Measurements from ENCODE around the gene ITPR1. TPM values are rescaled to one million over a fixed set of nuclear protein-coding genes. Genes with fewer than 3 reads are reported as not detected.
A peak's percentile ranks its signal among the peaks of the same experiment; 100 is the strongest.

The ITPR1 gene
- total RNA-seq, 2 donors from 2014 or later = 119 to 177 TPM

- DNase-seq (ENCODE audit: low spot score) (no peak), ATAC-seq (no peak)
- peaks cover 32 to 49% of the 10 kb centered on the region in 2 donors for H3K4me1 Mint-ChIP-seq (ENCODE audit: low read depth in 2 of 2)
- peaks cover 3 to 8% of the 10 kb centered on the region in 2 donors for H3K27me3 Mint-ChIP-seq
- H3K9me3 Mint-ChIP-seq = no peaks in the 10 kb centered on the region
- H3K4me3 Mint-ChIP-seq = peak overlapping the region; percentile 93
- peak overlapping the region; percentile 77 to 90 for H3K27ac Mint-ChIP-seq
- H3K36me3 Mint-ChIP-seq = peaks cover 23% of the 10 kb centered on the region
Measured at GRCh38 chr3:4495294-4496086, 2.3 kb downstream of the ITPR1 start.

GRCh38 chr3:4496087-4496452 is 2.9 kb downstream of the ITPR1 start:
- Mint-ChIP-seq H3K27me3 (peaks cover under 1 to 4% of the 10 kb centered on the region in 2 donors), H3K4me3 (peak overlapping the region; percentile 93), H3K4me1 (ENCODE audit: low read depth in 2 of 2) (peaks cover 32 to 46% of the 10 kb centered on the region in 2 donors), H3K27ac (peak overlapping the region; percentile 5 to 77), H3K36me3 (peaks cover 23% of the 10 kb centered on the region), H3K9me3 (no peaks in the 10 kb centered on the region)
- no peak for ATAC-seq
- no peak for DNase-seq (ENCODE audit: low spot score)

- H3K9me3 Mint-ChIP-seq = no peaks in the 10 kb centered on the region
- no peak for DNase-seq (ENCODE audit: low spot score)
- ATAC-seq = no peak
- no peak overlapping the region for H3K4me3 Mint-ChIP-seq
- no peaks in the 10 kb centered on the region for H3K27me3 Mint-ChIP-seq
- peaks cover 23% of the 10 kb centered on the region for H3K36me3 Mint-ChIP-seq
- peak overlapping the region in 1 of 2 donors; percentile 7 for H3K27ac Mint-ChIP-seq
- H3K4me1 Mint-ChIP-seq (ENCODE audit: low read depth in 2 of 2) = peaks cover 31 to 44% of the 10 kb centered on the region in 2 donors
Measured at GRCh38 chr3:4497005-4497692, 4.0 kb downstream of the ITPR1 start.

- H3K36me3 Mint-ChIP-seq = peaks cover 23% of the 10 kb centered on the region
- peak overlapping the region in 1 of 2 donors; percentile 7 for H3K27ac Mint-ChIP-seq
Measured at GRCh38 chr3:4497843-4498324, 4.7 kb downstream of the ITPR1 start.

GRCh38 chr3:4498446-4498845 is 5.3 kb downstream of the ITPR1 start:
- H3K4me1 Mint-ChIP-seq (ENCODE audit: low read depth in 2 of 2) = peaks cover 33 to 44% of the 10 kb centered on the region in 2 donors
- H3K9me3 Mint-ChIP-seq = no peaks in the 10 kb centered on the region
- no peak overlapping the region for H3K27ac Mint-ChIP-seq
- H3K4me3 Mint-ChIP-seq = no peak overlapping the region
- DNase-seq (ENCODE audit: low spot score) (no peak), ATAC-seq (no peak)
- no peaks in the 10 kb centered on the region for H3K27me3 Mint-ChIP-seq
- peaks cover 23% of the 10 kb centered on the region for H3K36me3 Mint-ChIP-seq

More at GRCh38 chr3:4497843-4498324, 4.7 kb downstream of the ITPR1 start:
- Mint-ChIP-seq H3K9me3 (no peaks in the 10 kb centered on the region), H3K4me1 (ENCODE audit: low read depth in 2 of 2) (peaks cover 29 to 44% of the 10 kb centered on the region in 2 donors), H3K4me3 (no peak overlapping the region), H3K27me3 (no peaks in the 10 kb centered on the region)
- ATAC-seq (no peak), DNase-seq (ENCODE audit: low spot score) (no peak)

- DNase-seq (ENCODE audit: low spot score) = no peak
- no peak for ATAC-seq
- Mint-ChIP-seq H3K4me3 (no peak overlapping the region), H3K27me3 (no peaks in the 10 kb centered on the region), H3K4me1 (ENCODE audit: low read depth in 2 of 2) (peaks cover 34 to 44% of the 10 kb centered on the region in 2 donors), H3K27ac (no peak overlapping the region), H3K9me3 (peaks cover 4% of the 10 kb centered on the region), H3K36me3 (peaks cover 8% of the 10 kb centered on the region)
Measured at GRCh38 chr3:4501437-4501836, 8.3 kb downstream of the ITPR1 start.

- peaks cover 35 to 44% of the 10 kb centered on the region in 2 donors for H3K4me1 Mint-ChIP-seq (ENCODE audit: low read depth in 2 of 2)
- no peaks in the 10 kb centered on the region for H3K27me3 Mint-ChIP-seq
- peaks cover 6% of the 10 kb centered on the region for H3K36me3 Mint-ChIP-seq
- H3K9me3 Mint-ChIP-seq = peaks cover 4% of the 10 kb centered on the region
- H3K4me3 Mint-ChIP-seq = no peak overlapping the region
- ATAC-seq (no peak), DNase-seq (ENCODE audit: low spot score) (no peak)
- H3K27ac Mint-ChIP-seq = no peak overlapping the region
Measured at GRCh38 chr3:4501927-4502326, 8.8 kb downstream of the ITPR1 start.

GRCh38 chr3:4503050-4503449 is 9.9 kb downstream of the ITPR1 start:
- Mint-ChIP-seq H3K4me1 (ENCODE audit: low read depth in 2 of 2) (peaks cover 46% of the 10 kb centered on the region in 2 donors), H3K36me3 (no peaks in the 10 kb centered on the region), H3K9me3 (peaks cover 4% of the 10 kb centered on the region), H3K4me3 (no peak overlapping the region), H3K27me3 (no peaks in the 10 kb centered on the region), H3K27ac (peak overlapping the region; percentile 94 to 97)
- DNase-seq (ENCODE audit: low spot score) (no peak), ATAC-seq (no peak)

- ATAC-seq (peak; percentile 60 to 66), DNase-seq (ENCODE audit: low spot score) (no peak)
- Mint-ChIP-seq H3K36me3 (no peaks in the 10 kb centered on the region), H3K4me3 (peak overlapping the region; percentile 92), H3K9me3 (peaks cover 4% of the 10 kb centered on the region), H3K4me1 (ENCODE audit: low read depth in 2 of 2) (peaks cover 49 to 52% of the 10 kb centered on the region in 2 donors), H3K27ac (peak overlapping the region; percentile 94 to 97), H3K27me3 (no peaks in the 10 kb centered on the region)
Measured at GRCh38 chr3:4504340-4505261, 11.5 kb downstream of the ITPR1 start.

- Mint-ChIP-seq H3K27ac (peak overlapping the region; percentile 94 to 97), H3K9me3 (peaks cover 4% of the 10 kb centered on the region), H3K36me3 (no peaks in the 10 kb centered on the region), H3K4me3 (peak overlapping the region; percentile 92), H3K27me3 (no peaks in the 10 kb centered on the region), H3K4me1 (ENCODE audit: low read depth in 2 of 2) (peaks cover 49 to 59% of the 10 kb centered on the region in 2 donors)
- DNase-seq (ENCODE audit: low spot score) (no peak), ATAC-seq (no peak)
Measured at GRCh38 chr3:4505688-4506558, 12.8 kb downstream of the ITPR1 start.

GRCh38 chr3:4506559-4507023 is 13.4 kb downstream of the ITPR1 start:
- Mint-ChIP-seq H3K9me3 (peaks cover 4% of the 10 kb centered on the region), H3K4me3 (peak overlapping the region; percentile 92), H3K27ac (peak overlapping the region; percentile 94 to 97), H3K4me1 (ENCODE audit: low read depth in 2 of 2) (peaks cover 49 to 61% of the 10 kb centered on the region in 2 donors), H3K27me3 (no peaks in the 10 kb centered on the region), H3K36me3 (no peaks in the 10 kb centered on the region)
- ATAC-seq = no peak
- DNase-seq (ENCODE audit: low spot score) = no peak

GRCh38 chr3:4507024-4507596 is 14.0 kb downstream of the ITPR1 start:
- Mint-ChIP-seq H3K4me1 (ENCODE audit: low read depth in 2 of 2) (peaks cover 49 to 62% of the 10 kb centered on the region in 2 donors), H3K27ac (peak overlapping the region; percentile 94 to 97), H3K27me3 (no peaks in the 10 kb centered on the region), H3K9me3 (peaks cover 4% of the 10 kb centered on the region), H3K36me3 (no peaks in the 10 kb centered on the region), H3K4me3 (peak overlapping the region; percentile 92)
- peak; percentile 57 to 81 for ATAC-seq
- DNase-seq (ENCODE audit: low spot score) = no peak
